WTC11 (cell line): ENCODE results near the gene BLCAP. TPM values are rescaled to one million over a fixed set of nuclear protein-coding genes. Genes with fewer than 3 reads are reported as not detected.

ENCODE experiments used
- ATAC-seq: fragments of 200-7000 bp; cut with Tn5 transposase; 2 replicates; pipeline ENCODE4 v1.10.0; 2021; ENCODE audit warnings: mild to moderate bottlenecking, moderate library complexity
- CTCF ChIA-PET: fragments of 300-600 bp; sonication (Branson Sonifier 250); formaldehyde crosslinking; loops from one replicate; lab custom pipeline; 2021; ENCODE audit warnings: antibody characterized with exemption; lab: Charles Lee
- POLR2A ChIA-PET: fragments of 350-600 bp; sonication (Branson Sonifier 250); formaldehyde crosslinking; loops from one replicate; lab custom pipeline; 2021; ENCODE audit warnings: antibody characterized with exemption; lab: Charles Lee
- DNase-seq: peaks from one replicate; pipeline ENCODE4 v3.0.0; 2021; ENCODE audit warnings: low spot score
- H3K27ac Mint-ChIP-seq: 2 replicates; pipeline ENCODE4 v1.8.0; 2021; ENCODE audit warnings: mixed read lengths
- H3K27me3 Mint-ChIP-seq: 2 replicates; pipeline ENCODE4 v1.8.0; 2021; ENCODE audit warnings: low read depth, mild to moderate bottlenecking, moderate library complexity, mixed read lengths
- H3K36me3 Mint-ChIP-seq: 2 replicates; pipeline ENCODE4 v1.8.0; 2021; ENCODE audit warnings: mixed read lengths
- H3K4me1 Mint-ChIP-seq: 2 replicates; pipeline ENCODE4 v1.8.0; 2022; ENCODE audit warnings: mixed read lengths
- H3K4me3 Mint-ChIP-seq: 2 replicates; pipeline ENCODE4 v1.8.0; 2021; ENCODE audit warnings: mild to moderate bottlenecking, moderate library complexity, mixed read lengths
- H3K9me3 Mint-ChIP-seq: 2 replicates; pipeline ENCODE4 v1.8.0; 2021; ENCODE audit warnings: mixed read lengths
- ATF1 ChIP-seq: sonication (generic); formaldehyde crosslinking; IDR thresholded peaks from 2 replicates; pipeline ENCODE4 v1.8.1; 2023; ENCODE audit warnings: mild to moderate bottlenecking, moderate library complexity, missing genetic modification reagents
- FOXK1 ChIP-seq: sonication (generic); formaldehyde crosslinking; IDR thresholded peaks from 2 replicates; pipeline ENCODE4 v1.8.0; 2022; ENCODE audit warnings: mild to moderate bottlenecking, moderate library complexity, missing genetic modification reagents
- MXD4 ChIP-seq: fragments of 250-450 bp; sonication (Bioruptor Pico); IDR thresholded peaks from 2 replicates; pipeline ENCODE4 v1.8.0; 2021; ENCODE audit warnings: mild to moderate bottlenecking, moderate library complexity, borderline replicate concordance
- NFE2L1 ChIP-seq: sonication (generic); formaldehyde crosslinking; IDR thresholded peaks from 2 replicates; pipeline ENCODE4 v1.8.1; 2023; ENCODE audit warnings: missing genetic modification reagents
- RELA ChIP-seq: sonication (generic); formaldehyde crosslinking; IDR thresholded peaks from 2 replicates; pipeline ENCODE4 v1.8.1; 2022; ENCODE audit warnings: missing genetic modification reagents, mild to moderate bottlenecking, borderline replicate concordance
- SMAD4 ChIP-seq: sonication (generic); formaldehyde crosslinking; IDR thresholded peaks from 2 replicates; pipeline ENCODE4 v1.8.0; 2022; ENCODE audit warnings: mild to moderate bottlenecking, missing genetic modification reagents
- ZMAT4 ChIP-seq: fragments of 250-450 bp; sonication (Bioruptor Pico); IDR thresholded peaks from 2 replicates; pipeline ENCODE4 v1.9.0; 2021; ENCODE audit warnings: mild to moderate bottlenecking
- ZNF263 ChIP-seq: sonication (generic); formaldehyde crosslinking; IDR thresholded peaks from 2 replicates; pipeline ENCODE4 v1.8.1; 2022; ENCODE audit warnings: low read depth, mild to moderate bottlenecking, moderate library complexity, missing genetic modification reagents
- ZNF281 ChIP-seq: sonication (generic); formaldehyde crosslinking; IDR thresholded peaks from 2 replicates; pipeline ENCODE4 v1.8.0; 2023; ENCODE audit warnings: mild to moderate bottlenecking, missing genetic modification reagents
- ZNF317 ChIP-seq: sonication (generic); formaldehyde crosslinking; IDR thresholded peaks from 2 replicates; pipeline ENCODE4 v1.8.1; 2023; ENCODE audit warnings: low read depth, mild to moderate bottlenecking, moderate library complexity, missing genetic modification reagents, borderline replicate concordance
- ZNF423 ChIP-seq: fragments of 250-450 bp; sonication (Bioruptor Pico); IDR thresholded peaks from 2 replicates; pipeline ENCODE4 v2.1.2; 2022; ENCODE audit warnings: mild to moderate bottlenecking, moderate library complexity
- ZNF671 ChIP-seq: fragments of 250-450 bp; sonication (Bioruptor Pico); IDR thresholded peaks from 2 replicates; pipeline ENCODE4 v1.8.0; 2021; ENCODE audit warnings: mild to moderate bottlenecking
- ZSCAN18 ChIP-seq: fragments of 250-450 bp; sonication (Bioruptor Pico); IDR thresholded peaks from 2 replicates; pipeline ENCODE4 v2.1.2; 2022; ENCODE audit warnings: mild to moderate bottlenecking, moderate library complexity
- total RNA-seq: library from RNA; stranded (reverse); gene quantifications from 3 replicates; pipeline ENCODE4 v1.2.3, GENCODE V29; 2021
- TF ChIP-seq, protein P1 (sequence below): sonication (generic); formaldehyde crosslinking; IDR thresholded peaks from 2 replicates; pipeline ENCODE4 v1.8.1; 2022; ENCODE audit warnings: low read depth, mild to moderate bottlenecking, moderate library complexity, missing genetic modification reagents, borderline replicate concordance
- TF ChIP-seq, protein P2 (sequence below): sonication (generic); formaldehyde crosslinking; IDR thresholded peaks from 2 replicates; pipeline ENCODE4 v1.8.0; 2022; ENCODE audit warnings: mild to moderate bottlenecking, missing genetic modification reagents
- TF ChIP-seq, protein P3 (sequence below): fragments of 250-450 bp; sonication (Bioruptor Pico); IDR thresholded peaks from 2 replicates; pipeline ENCODE4 v1.8.0; 2021; ENCODE audit warnings: mild to moderate bottlenecking

Gene BLCAP
- total RNA-seq, 1 experiment from 2014 or later: 85.6 TPM

DNA sequence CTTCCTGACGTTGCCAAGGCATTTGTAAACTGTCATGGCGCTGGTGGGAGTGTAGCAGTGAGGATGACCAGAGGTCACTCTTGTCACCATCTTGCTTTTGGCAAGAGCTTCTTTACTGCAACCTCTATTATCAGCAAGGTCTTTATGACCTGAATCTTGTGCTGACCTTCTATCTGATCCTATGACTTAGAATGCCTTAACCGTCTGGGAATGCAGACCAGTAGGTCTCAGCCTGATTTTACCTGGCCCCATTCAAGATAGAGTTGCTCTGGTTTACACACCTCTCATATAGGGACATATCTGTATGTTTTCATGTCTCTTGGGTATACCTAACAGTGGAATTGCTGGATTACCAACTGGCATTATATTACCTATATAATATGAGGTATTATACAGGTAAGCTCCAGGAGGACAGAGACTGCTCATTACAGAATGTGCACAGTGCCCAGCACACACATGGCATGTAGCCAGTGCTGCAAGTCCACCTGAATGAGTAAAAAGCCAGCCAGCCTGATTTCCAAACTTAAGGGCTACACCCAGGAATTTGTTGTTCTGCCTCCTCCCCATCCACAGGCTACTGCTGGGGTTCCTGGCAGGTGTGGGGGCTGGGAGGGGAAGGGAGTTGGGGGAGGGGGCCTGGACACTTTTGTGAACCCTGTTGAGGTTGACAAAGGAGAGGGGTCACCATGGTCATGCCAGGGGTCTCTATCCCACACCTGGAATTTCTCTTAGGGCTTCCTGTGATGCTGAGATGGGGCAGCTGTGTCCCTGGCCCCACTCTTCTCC is 35.2 kb upstream of the BLCAP start:
- no peak for ATAC-seq
- peaks cover 28% of the 10 kb centered on the region for H3K4me1 Mint-ChIP-seq
- H3K4me3 Mint-ChIP-seq: no peak overlapping the region
- H3K36me3 Mint-ChIP-seq: no peaks in the 10 kb centered on the region
- CTCF ChIA-PET: interaction anchor here (1.6 to 2.0 kb wide), 5 partner anchors 13 to 330 kb away, joined by 8 to 32 read pairs (median 18); no protein-coding TSS in a partner anchor
- no peak for DNase-seq
- TF ChIP-seq ATF1 (CRISPR knock-in tag): no peak
- no peak for TF ChIP-seq RELA (CRISPR knock-in tag)
- TF ChIP-seq, protein P1, sequence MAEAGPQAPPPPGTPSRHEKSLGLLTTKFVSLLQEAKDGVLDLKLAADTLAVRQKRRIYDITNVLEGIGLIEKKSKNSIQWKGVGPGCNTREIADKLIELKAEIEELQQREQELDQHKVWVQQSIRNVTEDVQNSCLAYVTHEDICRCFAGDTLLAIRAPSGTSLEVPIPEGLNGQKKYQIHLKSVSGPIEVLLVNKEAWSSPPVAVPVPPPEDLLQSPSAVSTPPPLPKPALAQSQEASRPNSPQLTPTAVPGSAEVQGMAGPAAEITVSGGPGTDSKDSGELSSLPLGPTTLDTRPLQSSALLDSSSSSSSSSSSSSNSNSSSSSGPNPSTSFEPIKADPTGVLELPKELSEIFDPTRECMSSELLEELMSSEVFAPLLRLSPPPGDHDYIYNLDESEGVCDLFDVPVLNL (CRISPR knock-in tag): no peak
- TF ChIP-seq, protein P2, sequence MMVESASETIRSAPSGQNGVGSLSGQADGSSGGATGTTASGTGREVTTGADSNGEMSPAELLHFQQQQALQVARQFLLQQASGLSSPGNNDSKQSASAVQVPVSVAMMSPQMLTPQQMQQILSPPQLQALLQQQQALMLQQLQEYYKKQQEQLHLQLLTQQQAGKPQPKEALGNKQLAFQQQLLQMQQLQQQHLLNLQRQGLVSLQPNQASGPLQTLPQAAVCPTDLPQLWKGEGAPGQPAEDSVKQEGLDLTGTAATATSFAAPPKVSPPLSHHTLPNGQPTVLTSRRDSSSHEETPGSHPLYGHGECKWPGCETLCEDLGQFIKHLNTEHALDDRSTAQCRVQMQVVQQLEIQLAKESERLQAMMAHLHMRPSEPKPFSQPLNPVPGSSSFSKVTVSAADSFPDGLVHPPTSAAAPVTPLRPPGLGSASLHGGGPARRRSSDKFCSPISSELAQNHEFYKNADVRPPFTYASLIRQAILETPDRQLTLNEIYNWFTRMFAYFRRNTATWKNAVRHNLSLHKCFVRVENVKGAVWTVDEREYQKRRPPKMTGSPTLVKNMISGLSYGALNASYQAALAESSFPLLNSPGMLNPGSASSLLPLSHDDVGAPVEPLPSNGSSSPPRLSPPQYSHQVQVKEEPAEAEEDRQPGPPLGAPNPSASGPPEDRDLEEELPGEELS (CRISPR knock-in tag): no peak
- TF ChIP-seq ZNF281 (CRISPR knock-in tag): no peak
- no peak for TF ChIP-seq ZNF263 (CRISPR knock-in tag)
- TF ChIP-seq NFE2L1 (CRISPR knock-in tag): no peak
- no peak for TF ChIP-seq MXD4 (CRISPR knock-in tag)
- TF ChIP-seq SMAD4 (CRISPR knock-in tag): no peak
- no peak for TF ChIP-seq ZNF671 (CRISPR knock-in tag)
- TF ChIP-seq, protein P3, sequence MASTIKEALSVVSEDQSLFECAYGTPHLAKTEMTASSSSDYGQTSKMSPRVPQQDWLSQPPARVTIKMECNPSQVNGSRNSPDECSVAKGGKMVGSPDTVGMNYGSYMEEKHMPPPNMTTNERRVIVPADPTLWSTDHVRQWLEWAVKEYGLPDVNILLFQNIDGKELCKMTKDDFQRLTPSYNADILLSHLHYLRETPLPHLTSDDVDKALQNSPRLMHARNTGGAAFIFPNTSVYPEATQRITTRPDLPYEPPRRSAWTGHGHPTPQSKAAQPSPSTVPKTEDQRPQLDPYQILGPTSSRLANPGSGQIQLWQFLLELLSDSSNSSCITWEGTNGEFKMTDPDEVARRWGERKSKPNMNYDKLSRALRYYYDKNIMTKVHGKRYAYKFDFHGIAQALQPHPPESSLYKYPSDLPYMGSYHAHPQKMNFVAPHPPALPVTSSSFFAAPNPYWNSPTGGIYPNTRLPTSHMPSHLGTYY: no peak
- TF ChIP-seq ZNF423 (CRISPR knock-in tag): no peak
- no peak for TF ChIP-seq ZMAT4 (CRISPR knock-in tag)
- TF ChIP-seq ZNF317: no peak
- no peak for TF ChIP-seq ZSCAN18 (CRISPR knock-in tag)
- TF ChIP-seq FOXK1 (CRISPR knock-in tag): no peak
- TF ChIP-seq, all 79 proteins: peak for 0
- H3K27me3 Mint-ChIP-seq: peaks cover 3% of the 10 kb centered on the region; the same call in 1 of the 2 replicates
- POLR2A ChIA-PET: no interaction called here
- H3K9me3 Mint-ChIP-seq: no peaks in the 10 kb centered on the region
- H3K27ac Mint-ChIP-seq: no peak overlapping the region
